GM12878 (cell line): ENCODE measurements around the gene ROBO1.

Experiments used
- CEBPB ChIP-seq, 2 experiments: fragments of 150-350 bp in 1 of 2; IDR thresholded peaks; 2 replicates each; pipeline ENCODE4 v1.6.1; 2012 to 2014; ENCODE audit warnings: low read depth in 2 of 2, low read length in 2 of 2, borderline replicate concordance in 1 of 2, inconsistent platforms in 1 of 2
- CTCF ChIP-seq, 3 experiments: IDR thresholded peaks in 2 of 3; conservative IDR thresholded peaks in 1 of 3; 2 replicates each; pipeline ENCODE4 v1.5.1; 2011; ENCODE audit warnings: low read depth in 3 of 3, low read length in 3 of 3, mild to moderate bottlenecking in 3 of 3, control low read depth in 2 of 3, moderate library complexity in 2 of 3, inconsistent platforms in 1 of 3, mixed read lengths in 1 of 3; ENCODE audit not compliant: control insufficient read depth in 2 of 3, insufficient read depth in 1 of 3; ENCODE audit errors: extremely low read depth in 1 of 3
- EGR1 ChIP-seq, 2 experiments: IDR thresholded peaks; 1 replicate in 1 of 2; 2 replicates in 1 of 2; pipeline ENCODE4 v1.6.1; 2011 to 2012; ENCODE audit warnings: low read depth in 2 of 2, low read length in 2 of 2, borderline replicate concordance in 1 of 2, mild to moderate bottlenecking in 1 of 2, moderate library complexity in 1 of 2
- JUNB ChIP-seq: IDR thresholded peaks from 2 replicates; pipeline ENCODE4 v1.6.1; 2016; ENCODE audit warnings: antibody characterized with exemption, mild to moderate bottlenecking
- MEF2A ChIP-seq: IDR thresholded peaks from 2 replicates; pipeline ENCODE4 v1.6.1; 2011; ENCODE audit warnings: low read depth, mild to moderate bottlenecking, low read length, moderate library complexity; ENCODE audit not compliant: insufficient read depth
- NBN ChIP-seq: fragments of 450-650 bp; IDR thresholded peaks from 2 replicates; pipeline ENCODE4 v1.6.1; 2016
- NFYB ChIP-seq: IDR thresholded peaks from 2 replicates; pipeline ENCODE4 v1.6.1; 2011; ENCODE audit warnings: low read depth, mild to moderate bottlenecking, low read length, improper control_type of control experiment, moderate library complexity; ENCODE audit not compliant: insufficient read depth
- REST ChIP-seq: IDR thresholded peaks from 2 replicates; pipeline ENCODE4 v1.6.1; 2012; ENCODE audit warnings: mild to moderate bottlenecking, low read depth, low read length
- SP1 ChIP-seq: IDR thresholded peaks from one replicate; pipeline ENCODE4 v1.6.1; 2011; ENCODE audit warnings: low read depth, low read length
- SPI1 ChIP-seq: IDR thresholded peaks from 2 replicates; pipeline ENCODE4 v1.6.1; 2011; ENCODE audit warnings: low read depth, mild to moderate bottlenecking, low read length, moderate library complexity, borderline replicate concordance; ENCODE audit not compliant: insufficient read depth
- SREBF1 ChIP-seq: IDR thresholded peaks from 2 replicates; pipeline ENCODE4 v1.6.1; 2012; ENCODE audit warnings: mild to moderate bottlenecking, low read length
- SREBF2 ChIP-seq: IDR thresholded peaks from 2 replicates; pipeline ENCODE4 v1.6.1; 2012; ENCODE audit warnings: mild to moderate bottlenecking, low read length
- SUZ12 ChIP-seq: fragments of 200-600 bp; sonication (generic); IDR thresholded peaks from one replicate; pipeline ENCODE4 v1.6.1; 2018; ENCODE audit warnings: antibody characterized with exemption, mild to moderate bottlenecking; ENCODE audit not compliant: unreplicated experiment
- ZNF217 ChIP-seq: fragments of 450-650 bp; IDR thresholded peaks from 2 replicates; pipeline ENCODE4 v1.6.1; 2017; ENCODE audit warnings: antibody characterized with exemption, mild to moderate bottlenecking

- TF ChIP-seq SREBF2, result no peak
- TF ChIP-seq SREBF1, result no peak
- TF ChIP-seq CTCF (IDR thresholded peaks at IDR 0.05 in 2 of 3, conservative IDR thresholded peaks at IDR 0.05 in 1 of 3; ENCODE audit: control insufficient read depth in 2 of 3, extremely low read depth in 1 of 3, insufficient read depth in 1 of 3, low read depth in 3 of 3, low read length in 3 of 3), result no peak
- TF ChIP-seq ZNF217, result no peak
- no peak for TF ChIP-seq CEBPB (IDR thresholded peaks at IDR 0.05; ENCODE audit: borderline replicate concordance in 1 of 2, low read depth in 2 of 2, low read length in 2 of 2)
- TF ChIP-seq MEF2A, result no peak
- TF ChIP-seq EGR1 (IDR thresholded peaks at IDR 0.05; ENCODE audit: borderline replicate concordance in 1 of 2, low read depth in 2 of 2, low read length in 2 of 2), result no peak
- no peak for TF ChIP-seq REST
- TF ChIP-seq JUNB, result no peak
- no peak for TF ChIP-seq SPI1
- TF ChIP-seq NBN, result no peak
- TF ChIP-seq NFYB, result no peak
- no peak for TF ChIP-seq SUZ12
- TF ChIP-seq SP1, result no peak
Measured at GRCh38 chr3:78878789-78879188, 889.0 kb downstream of the ROBO1 start.
